ENCODE data around the gene SREBF2.

GRCh38 chr22:41908411-41909309, 75.8 kb downstream of the SREBF2 start:
- no peak for TF ChIP-seq CTCF (conservative IDR thresholded peaks at IDR 0.05; ENCODE audit: low read depth, low read length)
- no peak for TF ChIP-seq EZH2 (IDR thresholded peaks at IDR 0.05; ENCODE audit: low read length, unreplicated experiment)
- TF ChIP-seq EZH2phosphoT487 (IDR thresholded peaks at IDR 0.05; ENCODE audit: borderline replicate concordance, low read length), result no peak

All from PC-3 (cell line).